GM21526 (cell line): ENCODE data around the gene ANKRD11.

ENCODE experiments used
- ATAC-seq: cut with Tn5 transposase; IDR thresholded peaks from one replicate; pipeline ENCODE4 v1.9.1; 2021; ENCODE audit warnings: moderate library complexity; ENCODE audit not compliant: unreplicated experiment, low FRiP score

ANKRD11 gene

DNA sequence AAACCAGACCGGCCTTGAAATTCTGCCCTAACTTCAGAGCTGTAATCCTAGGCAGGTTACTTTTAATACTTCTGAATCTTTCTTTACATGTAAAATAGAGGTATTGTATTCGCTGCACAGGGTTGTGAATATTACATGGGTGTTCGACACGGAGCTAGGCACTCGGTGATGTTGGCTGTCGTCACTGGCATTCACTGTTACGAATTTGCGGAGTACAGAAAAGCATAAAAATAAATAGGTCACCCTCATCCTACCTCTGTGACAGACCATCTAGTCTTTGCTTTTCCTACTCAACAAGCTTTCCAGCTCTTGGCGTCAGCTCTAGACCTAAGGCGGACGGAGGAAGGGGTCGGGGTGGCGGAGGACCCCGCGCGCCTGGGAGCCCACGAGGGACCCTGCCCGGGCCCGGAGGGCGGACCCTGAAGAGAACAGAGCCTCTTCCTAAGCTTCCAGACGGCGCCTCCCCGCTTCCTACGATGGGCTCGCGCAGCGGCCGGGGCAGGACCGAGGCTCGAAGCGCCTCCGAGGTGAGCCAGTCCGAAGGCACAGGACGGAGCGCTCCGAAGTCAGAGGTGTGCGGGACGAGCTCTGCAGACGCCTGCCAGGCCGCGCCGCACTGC is 17.0 kb upstream of the ANKRD11 start:
- ATAC-seq, result peak; percentile 2

DNA sequence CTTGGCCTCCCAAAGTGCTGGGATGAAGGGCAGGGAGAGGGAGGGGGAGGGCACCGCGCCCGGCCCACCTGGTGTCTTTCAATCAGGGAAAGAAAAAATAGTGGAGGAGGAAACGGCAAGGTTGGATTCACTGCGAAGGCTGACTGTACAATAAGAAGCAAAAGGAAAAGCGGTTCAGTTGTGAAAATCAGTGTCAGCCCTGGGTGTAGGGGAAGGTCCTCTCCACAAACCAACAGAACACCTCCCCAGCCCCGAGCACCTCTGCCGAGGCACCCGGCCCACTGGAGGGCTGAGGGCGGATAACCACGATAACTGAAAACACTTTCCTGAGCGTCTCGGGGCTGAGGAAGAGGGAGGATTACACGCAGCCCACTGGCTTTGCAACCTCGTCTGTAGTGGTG is 16.4 kb upstream of the ANKRD11 start:
- ATAC-seq, result no peak

DNA sequence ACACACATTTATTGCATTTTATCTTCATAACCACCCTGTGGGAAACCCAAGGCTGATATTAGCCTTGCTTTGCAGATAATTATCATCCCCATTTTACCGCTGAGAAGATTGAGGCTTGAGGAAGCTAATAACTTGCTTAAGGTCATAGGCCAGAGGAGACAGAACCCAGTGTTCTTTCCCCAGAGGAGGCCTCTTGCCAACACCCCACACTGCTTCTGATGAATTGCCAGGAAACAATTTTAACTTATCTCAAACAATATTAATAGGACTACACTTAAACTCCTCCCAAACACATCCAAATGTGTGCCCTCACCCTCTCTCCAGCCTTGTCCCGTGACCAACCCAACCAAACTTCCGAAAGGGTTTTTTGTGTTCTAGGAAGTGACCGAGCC is 15.7 kb upstream of the ANKRD11 start:
- no peak for ATAC-seq

DNA sequence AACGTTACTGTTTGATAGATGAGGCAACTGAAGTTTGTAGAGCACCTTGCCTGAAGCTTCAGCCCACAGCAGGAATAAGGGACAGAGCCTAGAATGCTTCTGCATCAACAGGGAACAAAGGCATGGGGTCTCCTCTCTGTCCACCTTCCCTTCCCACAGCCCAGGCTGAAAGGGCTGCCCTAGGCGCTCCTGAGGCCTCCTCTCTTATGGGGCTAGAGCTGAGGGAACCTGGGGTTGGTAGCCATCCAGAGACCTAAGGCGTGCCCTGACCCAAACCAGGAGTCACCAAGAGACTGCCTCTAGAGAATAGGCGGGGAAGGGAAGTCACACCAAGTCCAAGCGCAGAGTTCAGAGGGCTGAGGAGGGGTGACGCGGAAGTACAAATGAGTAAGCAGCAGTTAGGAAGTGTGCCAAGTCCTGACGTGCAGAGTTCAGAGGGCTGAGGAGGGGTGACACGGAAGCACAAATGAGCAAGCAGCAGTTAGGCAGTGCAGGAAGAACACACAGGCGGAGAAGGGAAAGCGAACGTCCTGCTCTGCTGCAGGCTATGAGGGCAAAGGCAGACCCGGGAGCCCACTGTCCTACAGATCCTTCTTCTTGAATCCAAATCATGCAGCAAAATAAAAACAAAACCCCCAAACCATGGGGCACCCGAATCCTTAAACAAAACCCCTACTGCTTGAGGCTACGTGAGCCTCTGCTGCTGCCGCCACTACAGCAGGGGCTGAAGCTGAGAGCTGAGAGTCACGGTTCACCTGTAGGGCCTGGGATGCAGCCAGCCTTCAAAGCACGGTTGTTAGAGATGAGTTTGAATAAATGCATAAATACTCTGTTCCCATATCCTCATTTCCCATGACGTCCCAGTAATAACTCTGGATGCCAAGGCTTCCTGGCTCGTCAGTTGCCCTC is 15.1 kb upstream of the ANKRD11 start:
- no peak for ATAC-seq

DNA sequence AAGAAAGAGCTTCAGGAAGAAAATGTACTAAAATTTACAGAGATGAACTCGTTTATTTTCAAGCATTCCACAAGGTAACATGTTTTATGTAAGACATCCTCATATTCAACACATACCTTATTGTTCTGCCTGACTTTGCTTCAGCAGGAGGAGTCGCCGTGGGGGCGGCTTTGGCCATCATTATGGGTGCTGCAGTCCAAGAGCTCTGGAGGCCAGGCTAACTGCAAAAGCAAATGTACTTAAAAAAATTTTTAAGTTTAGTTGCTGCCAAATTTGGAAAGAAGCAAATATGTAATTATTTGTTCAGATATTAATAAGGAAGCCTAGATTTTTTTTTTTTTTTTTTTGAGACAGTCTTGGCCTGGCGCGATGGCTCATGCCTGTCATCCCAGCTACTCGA is 13.7 kb upstream of the ANKRD11 start:
- no peak for ATAC-seq

DNA sequence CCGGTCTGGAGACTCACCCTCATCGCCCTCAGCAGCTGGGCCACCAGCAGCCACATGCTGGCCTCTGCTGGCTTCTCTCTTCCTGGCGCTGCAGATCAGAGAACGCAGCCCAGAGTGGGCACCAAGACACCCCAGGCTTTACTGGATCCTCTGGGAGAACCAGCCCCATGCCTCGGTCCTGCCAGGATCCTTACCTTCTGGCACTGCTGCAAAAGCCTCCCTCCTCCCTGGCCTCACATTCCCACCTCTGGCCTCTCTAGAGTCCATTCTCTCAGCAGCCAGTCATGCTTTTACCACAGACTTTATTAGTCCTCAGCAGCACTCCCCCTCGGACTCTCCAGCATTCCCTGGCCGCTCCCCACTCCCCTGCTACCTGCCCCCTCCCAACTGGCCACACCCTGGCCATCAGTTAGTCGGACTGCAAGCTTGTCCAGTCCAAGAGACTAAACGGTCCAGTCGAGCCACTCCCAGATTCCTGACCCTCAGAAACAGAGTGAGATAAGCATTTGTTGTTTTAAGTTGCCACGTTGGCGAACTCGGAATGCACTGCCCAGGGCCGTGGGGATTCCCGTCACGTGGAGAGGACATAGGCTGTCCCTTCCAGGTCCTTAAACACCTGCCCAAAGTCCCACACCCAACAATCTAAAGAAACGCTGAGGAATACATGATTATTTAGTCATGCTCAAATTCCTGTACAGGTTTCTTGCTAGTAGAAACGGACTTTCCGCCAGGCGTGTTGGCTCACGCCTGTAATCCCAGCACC is 11.9 kb upstream of the ANKRD11 start:
- no peak for ATAC-seq

DNA sequence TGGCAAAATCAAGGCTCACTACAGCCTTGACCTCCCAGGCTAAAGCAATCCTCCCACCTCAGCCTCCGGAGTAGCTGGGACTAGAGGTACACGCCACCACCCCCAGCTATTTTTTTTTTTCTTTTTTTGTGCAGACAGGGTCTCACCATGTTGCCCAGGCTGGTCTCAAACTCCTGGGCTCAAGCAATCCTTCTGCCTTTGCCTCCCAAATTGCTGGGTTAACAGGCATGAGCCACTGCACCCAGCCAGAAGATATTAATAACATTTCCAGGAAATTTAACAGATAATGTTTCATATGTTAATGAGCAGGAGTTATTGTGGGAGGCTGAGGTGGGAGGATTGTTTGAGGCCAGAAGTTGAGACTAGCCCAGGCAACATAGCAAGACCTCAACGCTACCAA is 9.4 kb upstream of the ANKRD11 start:
- no peak for ATAC-seq

DNA sequence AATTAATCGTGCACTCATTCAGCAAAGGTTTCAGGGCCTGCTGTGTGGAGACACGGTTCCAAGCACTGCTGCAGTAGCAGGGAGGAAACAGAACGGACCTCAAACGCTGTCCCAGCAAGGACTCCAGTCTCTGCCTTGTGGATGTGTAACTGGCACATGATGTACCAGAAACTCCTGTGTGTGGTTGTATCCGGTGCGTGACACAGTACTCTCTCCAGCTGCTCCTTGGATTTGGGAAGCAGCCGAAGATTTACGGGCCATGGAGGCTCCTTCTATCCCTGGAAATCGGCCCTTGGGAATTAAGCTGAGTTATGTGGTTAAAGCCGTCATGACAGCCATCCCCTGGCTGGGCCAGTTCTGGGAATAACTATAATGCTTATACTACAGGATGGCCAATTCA is 8.5 kb upstream of the ANKRD11 start:
- no peak for ATAC-seq

DNA sequence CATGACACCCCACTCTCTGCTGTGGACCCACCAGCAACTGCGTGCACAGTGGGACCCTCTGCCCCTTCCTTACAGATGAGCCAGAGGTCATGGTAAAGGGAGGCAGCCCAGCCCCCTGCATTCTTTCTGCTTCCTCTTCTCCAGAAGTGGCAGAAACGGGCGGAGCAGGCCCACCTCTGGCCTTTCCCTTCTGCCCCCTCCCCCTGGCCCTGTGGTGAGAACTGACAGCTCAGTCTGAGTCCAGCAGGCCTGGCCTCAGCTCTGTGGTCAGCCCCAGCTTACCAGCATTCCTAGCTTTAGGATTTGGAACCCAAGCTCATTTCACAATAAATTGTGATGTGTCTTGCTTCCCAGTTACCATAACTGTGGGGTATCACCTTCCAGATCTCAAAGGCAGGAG is 4.8 kb upstream of the ANKRD11 start:
- no peak for ATAC-seq

DNA sequence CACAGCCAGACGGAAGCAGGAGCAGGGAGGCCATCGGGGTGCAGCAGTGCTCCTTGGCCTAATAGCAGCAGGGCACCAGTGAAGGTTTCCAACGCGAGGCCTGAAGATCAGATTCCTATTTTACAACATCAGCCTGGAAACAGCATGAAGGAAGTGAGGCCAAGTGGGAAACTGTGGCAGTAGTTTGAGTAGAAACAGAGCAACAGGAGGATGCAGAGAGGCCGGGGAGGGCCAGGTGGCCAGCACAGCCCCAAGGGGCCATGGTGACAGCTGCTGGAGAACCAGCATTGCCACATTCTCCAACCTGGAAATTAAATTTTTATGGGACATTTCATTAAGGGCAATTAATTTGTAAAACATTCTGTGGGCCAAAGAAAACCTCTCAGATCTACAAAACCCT is 3.4 kb upstream of the ANKRD11 start:
- ATAC-seq, result no peak

DNA sequence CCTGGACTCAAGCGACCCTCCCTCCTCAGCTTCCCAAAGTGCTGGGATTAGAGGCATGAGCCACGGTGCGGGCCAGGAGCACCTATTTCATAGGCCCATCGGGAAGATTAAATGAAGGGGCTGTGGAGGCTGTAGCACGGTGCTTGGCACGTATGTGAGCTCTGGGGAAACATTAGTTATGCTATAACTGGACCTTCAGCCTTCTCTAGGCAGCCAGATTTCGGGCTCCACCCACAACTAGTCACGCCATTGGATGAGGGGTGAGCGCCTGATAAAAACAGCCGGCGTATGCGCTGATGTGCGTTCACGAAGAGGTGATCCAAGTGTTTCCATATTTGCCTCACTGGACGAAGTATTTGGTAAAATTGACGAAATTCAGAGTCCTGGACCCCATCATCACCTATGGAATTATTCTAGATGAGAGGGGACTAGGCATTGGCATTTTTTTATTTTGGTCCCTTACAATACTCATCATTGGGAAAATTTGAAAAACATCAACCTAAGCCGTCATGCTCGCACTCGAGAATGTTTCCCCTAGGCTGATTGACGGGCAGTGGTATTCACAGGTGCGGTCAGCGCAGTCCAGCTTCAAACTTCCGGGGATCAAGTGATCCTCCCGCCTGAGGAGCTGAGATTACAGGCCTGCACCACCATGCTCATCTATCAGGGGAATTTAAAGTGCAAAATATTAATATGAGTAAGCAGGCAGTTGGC is 1.8 kb upstream of the ANKRD11 start:
- no peak for ATAC-seq

DNA sequence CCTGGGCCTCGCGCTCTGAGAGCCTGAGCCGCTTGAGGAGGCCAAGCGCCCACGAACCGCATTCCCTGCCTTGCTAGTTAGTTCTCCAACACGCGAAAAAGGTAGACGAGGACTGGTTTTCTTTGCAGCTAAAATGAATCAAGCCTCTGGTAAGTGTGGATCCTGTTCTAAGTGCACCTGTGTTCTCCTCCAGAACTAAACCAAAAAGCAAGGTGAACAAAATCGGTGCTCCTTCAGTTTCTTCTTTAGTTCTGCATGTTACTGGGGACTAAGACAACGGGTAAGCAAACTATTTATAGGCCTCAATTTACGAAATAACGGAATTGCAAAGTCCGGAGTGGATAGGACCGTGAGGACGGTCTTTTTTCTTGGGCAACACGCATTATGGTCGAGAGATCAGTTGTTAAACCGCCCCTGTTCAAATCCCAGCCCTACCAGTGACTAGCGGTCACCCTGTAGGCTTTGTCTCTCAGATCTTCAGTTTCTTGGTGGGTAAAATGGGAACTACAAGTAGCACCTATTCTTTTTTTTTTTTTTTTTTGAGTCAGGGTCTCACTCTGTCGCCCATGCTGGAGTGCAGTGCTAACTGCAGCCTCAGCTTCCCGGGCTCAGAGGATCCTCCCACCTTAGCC is 993 bp upstream of the ANKRD11 start:
- ATAC-seq, result no peak

DNA sequence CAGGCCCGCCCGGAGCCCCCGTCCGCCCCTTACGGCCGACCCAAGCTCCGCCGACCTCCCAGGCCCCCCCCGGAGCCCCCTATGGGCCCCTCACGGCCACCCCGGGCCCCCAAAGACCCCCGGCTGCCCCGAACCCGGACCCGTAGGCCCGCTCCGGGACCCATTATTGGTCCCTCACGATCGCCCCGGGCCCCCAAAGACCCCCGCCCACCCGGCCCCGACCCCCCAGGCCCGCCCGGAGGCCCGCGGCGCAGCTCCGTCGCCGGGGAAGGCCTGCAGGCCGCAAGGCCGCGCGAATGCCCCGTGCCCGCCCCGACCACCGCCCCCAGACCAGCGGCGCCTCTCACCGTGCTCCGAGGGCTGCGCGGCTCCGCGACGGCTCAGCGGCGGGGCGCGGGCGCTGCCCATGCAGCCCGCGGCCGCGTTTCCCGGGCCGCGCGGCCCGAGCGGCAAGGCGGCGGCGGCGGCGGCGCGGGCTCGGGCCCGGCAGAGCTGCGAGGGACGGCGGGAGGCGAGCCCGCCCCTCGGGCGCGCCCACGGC is 393 bp downstream of the ANKRD11 start:
- ATAC-seq, result no peak

DNA sequence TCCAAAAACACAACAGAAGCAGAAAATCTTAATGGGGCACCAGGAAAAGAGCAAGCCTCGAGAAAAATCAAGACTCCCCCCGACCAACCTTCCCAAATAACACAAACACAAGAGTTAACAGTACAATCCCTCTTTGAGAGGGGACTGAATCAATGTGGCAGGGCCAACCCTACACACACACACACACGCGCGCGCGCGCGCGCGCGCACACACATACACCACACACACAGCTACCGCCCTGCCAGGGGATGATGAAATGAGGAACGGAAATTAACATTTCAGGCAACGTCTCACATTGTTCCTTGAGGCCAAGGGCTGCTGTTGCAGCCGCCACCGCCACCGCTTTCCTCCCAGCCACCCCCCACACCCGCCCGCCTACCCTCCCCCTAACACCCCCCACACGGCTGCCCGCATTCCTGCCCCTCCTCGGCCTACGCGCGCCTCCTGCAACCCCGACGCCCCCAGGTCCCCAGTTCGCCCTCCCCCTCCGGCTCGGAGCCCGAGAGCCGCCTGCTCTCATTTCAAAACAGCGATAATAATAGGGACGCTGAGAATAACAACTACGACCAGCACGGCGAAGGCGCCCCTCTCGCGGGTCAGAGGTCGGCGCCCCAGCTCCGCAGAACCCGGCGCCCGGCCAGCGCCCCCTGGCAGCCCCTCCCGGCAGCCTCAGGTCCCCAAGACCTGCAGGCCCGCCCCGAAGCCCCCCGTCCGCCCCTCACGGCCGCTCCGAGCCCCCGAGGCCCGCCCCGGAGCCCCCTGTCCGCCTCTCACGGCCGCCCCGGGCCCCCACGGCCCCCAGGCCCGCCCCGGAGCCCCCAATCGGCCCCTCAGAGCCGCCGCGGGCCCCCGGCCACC is 1.1 kb downstream of the ANKRD11 start:
- ATAC-seq, result peak; percentile 22

DNA sequence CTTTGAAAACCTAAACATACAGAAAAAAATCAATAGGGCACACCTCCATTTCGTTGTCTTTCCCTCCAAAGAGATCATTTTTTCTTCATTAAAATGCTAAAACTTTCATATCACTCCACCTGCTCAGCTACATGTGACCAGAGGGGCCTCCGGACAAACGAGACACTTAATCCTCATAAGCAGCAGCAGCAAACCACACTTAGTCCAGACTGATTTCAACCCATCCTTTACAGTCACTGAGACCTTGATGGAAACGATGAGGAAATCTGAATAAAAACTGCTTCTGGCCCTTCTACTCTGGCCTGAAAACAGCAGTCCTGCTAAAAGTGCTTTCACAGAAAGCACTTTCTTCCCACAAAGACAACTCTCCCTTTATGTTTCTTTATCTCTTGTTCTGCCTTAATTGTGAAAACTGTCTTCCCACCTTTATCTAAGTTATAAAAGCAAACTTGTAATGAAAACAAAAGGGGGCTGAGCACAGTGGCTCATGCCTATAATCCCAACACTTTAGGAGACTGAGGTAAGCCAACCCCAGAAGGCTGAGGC is 4.6 kb downstream of the ANKRD11 start:
- no peak for ATAC-seq

DNA sequence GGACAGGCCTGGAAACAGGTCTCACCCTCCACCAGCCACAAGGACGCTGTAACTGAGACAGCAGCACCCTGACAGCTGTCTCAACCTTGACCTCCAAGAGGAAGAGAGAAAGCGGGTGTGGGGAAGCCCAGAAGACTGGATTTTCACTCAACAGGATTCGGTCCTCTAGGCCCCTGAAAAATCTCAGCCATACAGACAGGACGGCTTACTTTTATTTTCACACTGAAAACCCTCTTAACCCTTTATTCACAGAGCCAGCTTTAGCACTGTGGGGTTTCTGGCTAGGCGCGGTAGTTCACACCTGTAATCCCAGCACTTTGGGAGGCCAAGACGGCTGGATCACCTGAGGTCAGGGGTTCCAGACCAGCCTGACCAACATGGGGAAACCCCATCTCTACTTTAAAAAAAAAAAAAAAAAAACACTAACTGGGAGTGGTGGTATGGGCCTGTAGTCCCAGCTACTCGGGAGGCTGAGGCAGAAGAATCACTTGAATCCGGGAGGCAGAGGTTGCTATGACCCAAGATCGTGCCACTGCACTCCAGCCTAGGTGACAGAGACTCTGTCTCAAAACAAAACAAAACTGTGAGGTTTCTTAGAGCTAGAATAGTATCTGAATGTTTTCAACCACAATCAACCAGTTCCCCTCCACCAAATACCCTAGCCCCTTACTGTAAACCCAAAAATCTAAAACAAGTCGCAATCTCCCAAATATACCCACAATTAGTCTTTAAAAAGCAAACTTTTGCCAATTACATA is 5.3 kb downstream of the ANKRD11 start:
- ATAC-seq, result no peak

DNA sequence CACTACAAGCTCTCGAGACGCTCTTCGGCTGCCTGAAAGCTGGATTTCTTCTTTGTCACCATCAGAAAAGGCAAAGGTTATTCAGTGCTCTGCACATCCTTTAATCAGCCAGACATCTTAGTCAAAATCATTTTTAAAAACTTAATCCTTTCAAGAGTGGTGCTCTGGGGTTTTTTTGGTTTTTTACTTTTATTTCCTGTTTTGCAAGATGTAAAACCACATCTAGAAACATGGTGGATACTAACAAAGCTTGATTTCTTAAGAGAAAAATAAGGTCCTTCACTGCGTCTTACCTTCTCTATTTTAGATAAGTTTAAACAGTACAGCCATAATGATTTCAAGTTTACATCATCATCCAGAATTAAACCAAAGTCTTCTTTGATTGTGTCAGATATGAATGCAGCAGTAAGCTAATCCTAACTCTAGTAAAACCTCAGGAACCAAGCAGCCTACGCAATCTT is 6.3 kb downstream of the ANKRD11 start:
- no peak for ATAC-seq

DNA sequence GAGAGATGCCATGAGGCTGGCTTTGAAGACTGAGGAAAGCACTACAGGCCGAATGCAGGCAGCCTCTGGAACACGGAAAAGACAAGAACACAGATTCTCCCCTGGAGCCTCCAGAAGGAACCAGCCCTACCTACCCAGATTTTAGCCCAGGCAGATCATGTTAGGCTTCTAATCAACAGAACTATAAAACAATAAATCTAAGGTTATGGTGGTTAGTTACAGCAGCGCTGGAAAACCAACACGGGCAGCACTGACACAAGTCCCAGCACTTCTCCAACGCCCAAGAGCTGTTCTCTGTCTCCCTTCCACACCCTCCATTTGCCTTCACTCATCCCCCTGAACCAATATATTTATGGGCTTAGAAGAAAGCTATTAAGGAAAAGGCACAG is 7.5 kb downstream of the ANKRD11 start:
- ATAC-seq, result no peak
